HepG2 (cell line): ENCODE measurements around the gene IGF1. TPM values are rescaled to one million over a fixed set of nuclear protein-coding genes. Genes with fewer than 3 reads are reported as not detected.

Experiments used
- ATAC-seq: fragments of 200-7000 bp; cut with Tn5 transposase; 3 replicates; pipeline ENCODE4 v1.9.1; 2020; ENCODE audit warnings: mild to moderate bottlenecking, moderate library complexity
- BruUV-seq: library from RNA; stranded (reverse); fragments of 400-500 nt; replicated peaks from 2 replicates; lab custom pipeline; 2021; lab: Mats Ljungman, UMichigan
- CTCF ChIA-PET: fragments of 300-600 bp; formaldehyde crosslinking; extraction: SDS; loops from one replicate; lab custom pipeline; 2021; ENCODE audit warnings: low total read pairs, inconsistent platforms, low intra/inter-chr PET ratio; lab: Yijun Ruan, JAX
- POLR2A ChIA-PET: fragments of 350-600 bp; sonication (Branson Sonifier 250); formaldehyde crosslinking; loops from one replicate; lab custom pipeline; 2020; ENCODE audit warnings: antibody characterized with exemption, inconsistent platforms; lab: Yijun Ruan, JAX
- DNase-seq: peaks from one replicate; pipeline ENCODE4 v3.0.0-alpha.2; 2015; ENCODE audit warnings: low spot score
- FAIRE-seq: peaks from 3 replicates; lab custom pipeline; 2011; peaks lifted over from hg19 to GRCh38; lab: Jason Lieb, UNC
- H2AFZ ChIP-seq: one replicate; pipeline ENCODE4 v1.6.1; 2011; ENCODE audit warnings: low read length, inconsistent platforms
- H3K27ac ChIP-seq: fragments of 300-600 bp; 3 replicates; pipeline ENCODE4 v1.8.0; 2011; ENCODE audit warnings: mixed run types, mild to moderate bottlenecking, mixed read lengths, low read length, inconsistent platforms; ENCODE audit not compliant: insufficient read depth; ENCODE audit errors: extremely low read length
- H3K27me3 ChIP-seq, 2 experiments: fragments of 200-600 bp in 1 of 2; 2 replicates in 1 of 2; 3 replicates in 1 of 2; pipeline versions ENCODE4 v1.6.0 to v1.8.0; 2011; ENCODE audit warnings: low read length in 2 of 2, mild to moderate bottlenecking in 2 of 2, moderate library complexity in 2 of 2, inconsistent platforms in 1 of 2; ENCODE audit not compliant: insufficient read depth in 2 of 2, control insufficient read depth in 1 of 2
- H3K36me3 ChIP-seq, 2 experiments: fragments of 200-600 bp in 1 of 2; replicated peaks in 1 of 2; 2 replicates in 1 of 2; 3 replicates in 1 of 2; pipeline versions ENCODE4 v1.5.1 to v1.8.0; 2011; ENCODE audit warnings: low read length in 2 of 2, inconsistent platforms in 1 of 2; ENCODE audit not compliant: insufficient read depth in 2 of 2, control insufficient read depth in 1 of 2
- H3K4me1 ChIP-seq: 2 replicates; pipeline ENCODE4 v1.5.1; 2012; ENCODE audit warnings: low read length, inconsistent platforms; ENCODE audit not compliant: insufficient read depth
- H3K4me2 ChIP-seq: 2 replicates; pipeline ENCODE4 v1.6.0; 2011; ENCODE audit warnings: low read depth, low read length, inconsistent platforms
- H3K4me3 ChIP-seq, 3 experiments: fragments of 200-600 bp in 1 of 3; sonication (generic), shearing (Covaris generic) in 1 of 3; replicated peaks in 1 of 3; 2 replicates each; pipeline ENCODE4 v1.5.1; 2011 to 2016; ENCODE audit warnings: low read length in 3 of 3, inconsistent platforms in 2 of 3, low read depth in 2 of 3, mild to moderate bottlenecking in 2 of 3, control low read depth in 1 of 3, mixed read lengths in 1 of 3; ENCODE audit not compliant: insufficient read depth in 1 of 3
- H3K79me2 ChIP-seq: one replicate; pipeline ENCODE4 v1.6.1; 2011; ENCODE audit warnings: low read length, inconsistent platforms; ENCODE audit not compliant: insufficient read depth
- H3K9ac ChIP-seq: 2 replicates; pipeline ENCODE4 v1.6.0; 2011; ENCODE audit warnings: mild to moderate bottlenecking, low read depth, low read length, inconsistent platforms; ENCODE audit not compliant: insufficient read depth
- H3K9me3 ChIP-seq: 2 replicates; pipeline ENCODE4 v1.5.1; 2012; ENCODE audit warnings: mild to moderate bottlenecking, low read length
- H4K20me1 ChIP-seq: 2 replicates; pipeline ENCODE4 v1.6.0; 2011; ENCODE audit warnings: inconsistent platforms, mild to moderate bottlenecking, low read length, moderate library complexity; ENCODE audit not compliant: insufficient read depth
- FOXP4 ChIP-seq: sonication (generic); formaldehyde crosslinking; IDR thresholded peaks from 2 replicates; pipeline ENCODE4 v1.4.0; 2020; ENCODE audit warnings: missing genetic modification reagents
- HNF4G ChIP-seq, 2 experiments: sonication (generic) in 1 of 2; formaldehyde crosslinking in 1 of 2; IDR thresholded peaks; 2 replicates each; pipeline versions ENCODE4 v1.4.0 to v1.6.1; 2011 to 2020; ENCODE audit warnings: borderline replicate concordance in 2 of 2, low read depth in 2 of 2, mild to moderate bottlenecking in 2 of 2, low read length in 1 of 2, missing genetic modification reagents in 1 of 2, moderate library complexity in 1 of 2
- PCBP1 ChIP-seq: fragments of 200-400 bp; formaldehyde crosslinking; IDR thresholded peaks from 2 replicates; pipeline ENCODE4 v1.6.1; 2017; ENCODE audit warnings: mild to moderate bottlenecking, low read depth, low read length, borderline replicate concordance
- SCMH1 ChIP-seq: sonication (generic); formaldehyde crosslinking; IDR thresholded peaks from 2 replicates; pipeline ENCODE4 v1.9.0; 2021; ENCODE audit warnings: missing genetic modification reagents, mild to moderate bottlenecking, borderline replicate concordance
- ZNF607 ChIP-seq: sonication (generic); formaldehyde crosslinking; IDR thresholded peaks from 2 replicates; pipeline ENCODE4 v1.5.1; 2020; ENCODE audit warnings: missing genetic modification reagents, mild to moderate bottlenecking, borderline replicate concordance
- ZNF777 ChIP-seq: sonication (generic); formaldehyde crosslinking; IDR thresholded peaks from 2 replicates; pipeline ENCODE4 v1.4.0; 2020; ENCODE audit warnings: missing genetic modification reagents
- WGBS: methylation state at CpG from one replicate; pipeline ENCODE4 v1.1.6; 2017; ENCODE audit warnings: low lambda C conversion rate; 5-methylcytosine and 5-hydroxymethylcytosine counted together
- in situ Hi-C: cut with HindIII; loops from 2 replicates; pipeline ENCODE4 v1.10.0; 2017; ENCODE audit warnings: low pct_unique_long_range_greater_than_20kb; ENCODE audit not compliant: extremely low pct_ligation_motif_present
- intact Hi-C: fragments of 100-400 bp; cut with micrococcal nuclease; formaldehyde crosslinking; loops from one replicate; pipeline ENCODE4 v1.10.0; 2022; ENCODE audit not compliant: unreplicated experiment
- polyA plus RNA-seq, 8 experiments: library from polyadenylated mRNA; depleted of rRNA in 3 of 8; stranded (reverse) in 7 of 8; unstranded in 1 of 8; fragments of >200 nt; fragmentation: Illumina TruSeq in 4 of 8; extraction: Trizol in 4 of 8; gene quantifications; 2 replicates each; pipeline versions ENCODE4 v1.2.1 to v1.2.3, GENCODE V29; 2011 to 2016; ENCODE audit warnings: low read depth in 4 of 8, missing spikeins in 1 of 8, mixed read lengths in 1 of 8; ENCODE audit not compliant: insufficient read depth in 1 of 8
- total RNA-seq, 5 experiments: library from RNA; depleted of rRNA; stranded (reverse); fragments of >200 nt; fragmentation: Illumina TruSeq; extraction: Trizol; gene quantifications; 2 replicates each; pipeline ENCODE4 v1.2.3, GENCODE V29; 2016; ENCODE audit warnings: low read depth in 1 of 5

IGF1 gene
- total and polyA plus RNA-seq, 2 of the 13 experiments (the other 11 are each of a cell fraction or from before 2014, with no cell fraction given): not detected

- TF ChIP-seq FOXP4 (CRISPR knock-in tag): no peak
Measured at GRCh38 chr12:102462386-102462785, 18.0 kb downstream of the IGF1 start (continued).

GRCh38 chr12:102461501-102461900, 18.9 kb downstream of the IGF1 start:
- no peaks in the 10 kb centered on the region for H3K4me1 ChIP-seq
- H3K9me3 ChIP-seq: no peaks in the 10 kb centered on the region
- H3K4me3 ChIP-seq: no peak overlapping the region
- CTCF ChIA-PET: no interaction called here
- H3K9ac ChIP-seq: no peak overlapping the region
- no peak overlapping the region for H3K27ac ChIP-seq
- POLR2A ChIA-PET: no interaction called here
- H3K27me3 ChIP-seq: peaks cover 0 to 5% of the 10 kb centered on the region in 2 experiments; a peak in 1 of 5 replicates
- FAIRE-seq: no peak
- no peak for TF ChIP-seq HNF4G (IDR thresholded peaks at IDR 0.05; ENCODE audit: borderline replicate concordance, low read depth, low read length)
- no peak for TF ChIP-seq HNF4G (CRISPR knock-in tag; IDR thresholded peaks at IDR 0.05; ENCODE audit: borderline replicate concordance, low read depth)
- TF ChIP-seq PCBP1: no peak
- TF ChIP-seq SCMH1 (CRISPR knock-in tag): no peak
- no peak for TF ChIP-seq ZNF777 (CRISPR knock-in tag)
- no peak for TF ChIP-seq ZNF607 (CRISPR knock-in tag)
- in situ Hi-C loops (no loop called here), intact Hi-C loops (no loop called here)
- DNase-seq: no peak
- H4K20me1 ChIP-seq: no peaks in the 10 kb centered on the region
- no peaks in the 10 kb centered on the region for H3K79me2 ChIP-seq
- ATAC-seq: no peak
- no peak overlapping the region for H3K4me2 ChIP-seq
- no TSS peak for BruUV-seq
- H3K36me3 ChIP-seq: no peaks in the 10 kb centered on the region
- H2AFZ ChIP-seq: no peak overlapping the region
- 0% methylated on average over 1 of the region's 1 CpG for WGBS
